MCF 10A (cell line): ENCODE results near the gene PTPRU. TPM values are rescaled to one million over a fixed set of nuclear protein-coding genes. Genes with fewer than 3 reads are reported as not detected.
A peak's percentile ranks its signal among the peaks of the same experiment; 100 is the strongest.

Experiments used
- BruUV-seq: library from RNA; stranded (reverse); fragments of 400-500 nt; replicated peaks from 2 replicates; lab custom pipeline; 2021; lab: Mats Ljungman, UMichigan
- CTCF ChIA-PET: fragments of 300-600 bp; sonication (Branson Sonifier 250); formaldehyde crosslinking; extraction: SDS; loops from one replicate; lab custom pipeline; 2021; ENCODE audit warnings: antibody characterized with exemption, inconsistent platforms; lab: Yijun Ruan, JAX
- POLR2A ChIA-PET: fragments of 300-600, 350-650 bp; sonication (Branson Sonifier 250); formaldehyde crosslinking; extraction: SDS; loops from one replicate; lab custom pipeline; 2020; ENCODE audit warnings: antibody characterized with exemption, inconsistent platforms; lab: Yijun Ruan, JAX
- DNase-seq: peaks from one replicate; pipeline ENCODE4 v3.0.0-alpha.2; 2018; ENCODE audit not compliant: unreplicated experiment
- H3K27ac Mint-ChIP-seq: one replicate; pipeline ENCODE4 v1.8.0; 2022; ENCODE audit warnings: mild to moderate bottlenecking, low read depth, mixed read lengths; ENCODE audit not compliant: unreplicated experiment
- H3K27me3 Mint-ChIP-seq: one replicate; pipeline ENCODE4 v1.8.0; 2022; ENCODE audit warnings: mixed read lengths; ENCODE audit not compliant: insufficient read depth, unreplicated experiment
- H3K36me3 Mint-ChIP-seq: one replicate; pipeline ENCODE4 v1.8.0; 2022; ENCODE audit warnings: mild to moderate bottlenecking, moderate library complexity, mixed read lengths; ENCODE audit not compliant: insufficient read depth, unreplicated experiment
- H3K4me1 Mint-ChIP-seq: one replicate; pipeline ENCODE4 v1.8.0; 2022; ENCODE audit warnings: mixed read lengths; ENCODE audit not compliant: insufficient read depth, unreplicated experiment
- H3K4me3 Mint-ChIP-seq: one replicate; pipeline ENCODE4 v1.8.0; 2022; ENCODE audit warnings: mild to moderate bottlenecking, moderate library complexity, mixed read lengths; ENCODE audit not compliant: unreplicated experiment
- H3K9me3 Mint-ChIP-seq: one replicate; pipeline ENCODE4 v1.8.0; 2022; ENCODE audit warnings: mixed read lengths; ENCODE audit not compliant: unreplicated experiment
- CTCF ChIP-seq: fragments of 200-600 bp; IDR thresholded peaks from one replicate; pipeline ENCODE4 v1.8.0; 2022; ENCODE audit warnings: antibody characterized with exemption, mild to moderate bottlenecking; ENCODE audit not compliant: unreplicated experiment
- intact Hi-C: fragments of 100-400 bp; cut with micrococcal nuclease; formaldehyde crosslinking; loops from 2 replicates; pipeline ENCODE4 v1.14.1; 2022
- total RNA-seq: library from RNA; stranded (reverse); gene quantifications from 2 replicates; pipeline ENCODE4 v1.2.3, GENCODE V29; 2022

PTPRU gene
- total RNA-seq, 1 experiment from 2014 or later = 24.1 TPM

- H3K36me3 Mint-ChIP-seq = peaks cover 11% of the 10 kb centered on the region
- peak; percentile 16 for DNase-seq
- H3K9me3 Mint-ChIP-seq = no peaks in the 10 kb centered on the region
- CTCF ChIA-PET = interaction anchor here (0.8 kb wide), 1 partner anchor 52 kb away, joined by 4 read pairs; no protein-coding TSS in a partner anchor
- no peak overlapping the region for H3K27ac Mint-ChIP-seq
- BruUV-seq = no TSS peak
- intact Hi-C loops = no loop called here
- no peak overlapping the region for H3K4me3 Mint-ChIP-seq
- peaks cover 23% of the 10 kb centered on the region for H3K27me3 Mint-ChIP-seq
- no peak for TF ChIP-seq CTCF
- POLR2A ChIA-PET = no interaction called here
- peaks cover 7% of the 10 kb centered on the region for H3K4me1 Mint-ChIP-seq
Measured at GRCh38 chr1:29356663-29357062, 120.3 kb downstream of the PTPRU start.

GRCh38 chr1:29357452-29357851, 121.1 kb downstream of the PTPRU start:
- no peak for TF ChIP-seq CTCF
- DNase-seq = no peak
- Mint-ChIP-seq H3K9me3 (no peaks in the 10 kb centered on the region), H3K27me3 (peaks cover 18% of the 10 kb centered on the region), H3K4me1 (peaks cover 7% of the 10 kb centered on the region), H3K36me3 (peaks cover 11% of the 10 kb centered on the region), H3K27ac (no peak overlapping the region), H3K4me3 (no peak overlapping the region)
- ChIA-PET POLR2A (no interaction called here), CTCF (interaction anchor here (0.7 kb wide), 1 partner anchor 113 kb away, joined by 6 read pairs; no protein-coding TSS in a partner anchor)
- intact Hi-C loops = no loop called here
- no TSS peak for BruUV-seq

- peaks cover 11% of the 10 kb centered on the region for H3K36me3 Mint-ChIP-seq
- H3K4me3 Mint-ChIP-seq = no peak overlapping the region
- peaks cover 17% of the 10 kb centered on the region for H3K27me3 Mint-ChIP-seq
- intact Hi-C loops = no loop called here
- no peak for TF ChIP-seq CTCF
- peaks cover 7% of the 10 kb centered on the region for H3K4me1 Mint-ChIP-seq
- no peak for DNase-seq
- ChIA-PET POLR2A (no interaction called here), CTCF (interaction anchor here (0.7 kb wide), 1 partner anchor 114 kb away, joined by 6 read pairs; no protein-coding TSS in a partner anchor)
- no peak overlapping the region for H3K27ac Mint-ChIP-seq
- H3K9me3 Mint-ChIP-seq = no peaks in the 10 kb centered on the region
- no TSS peak for BruUV-seq
Measured at GRCh38 chr1:29358183-29358582, 121.9 kb downstream of the PTPRU start.

- H3K9me3 Mint-ChIP-seq = no peaks in the 10 kb centered on the region
- no peak for TF ChIP-seq CTCF
- ChIA-PET POLR2A (interaction anchor here (0.7 kb wide), 1 partner anchor 42 kb away, joined by 3 read pairs; no protein-coding TSS in a partner anchor), CTCF (interaction anchor here (0.6 to 1.3 kb wide), 3 partner anchors 17 to 37 kb away, joined by 3 to 4 read pairs (median 4); no protein-coding TSS in a partner anchor)
- DNase-seq = no peak
- intact Hi-C loops = no loop called here
- H3K4me1 Mint-ChIP-seq = no peaks in the 10 kb centered on the region
- no TSS peak for BruUV-seq
- no peak overlapping the region for H3K27ac Mint-ChIP-seq
- peaks cover 22% of the 10 kb centered on the region for H3K27me3 Mint-ChIP-seq
- peaks cover 11% of the 10 kb centered on the region for H3K36me3 Mint-ChIP-seq
- H3K4me3 Mint-ChIP-seq = no peak overlapping the region
Measured at GRCh38 chr1:29360768-29361167, 124.4 kb downstream of the PTPRU start.
